ENCODE measurements around the gene RTP2.

The RTP2 gene

GRCh38 chr3:187669675-187670504 lies 32.5 kb downstream of the RTP2 start, which contains the start of gene SST:
SST (minus strand) TSS chr3:187670394; CDS start chr3:187670291, 103 bp downstream.
- no peak for DNase-seq (ENCODE audit: low read depth, low spot score)

DNA sequence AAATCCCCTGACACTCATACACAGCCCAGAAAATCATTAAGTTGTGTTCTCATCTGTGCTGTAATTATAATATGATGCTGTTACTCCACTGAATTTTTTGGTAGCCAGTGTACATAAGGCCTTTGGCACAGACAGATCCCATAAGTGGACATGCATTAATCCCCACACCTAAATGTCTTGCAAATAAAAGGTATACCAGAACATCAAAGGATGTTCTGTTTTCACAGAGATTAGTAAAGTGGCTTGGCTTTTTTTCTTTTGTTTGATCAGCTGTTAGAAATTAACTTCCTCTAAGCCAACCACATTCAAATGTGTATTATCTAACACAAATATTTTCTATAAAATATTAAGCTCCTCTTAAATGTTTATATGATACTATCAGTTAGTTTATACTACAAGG lies 34.8 kb downstream of the RTP2 start:
- DNase-seq (ENCODE audit: low read depth, low spot score), result no peak

DNA sequence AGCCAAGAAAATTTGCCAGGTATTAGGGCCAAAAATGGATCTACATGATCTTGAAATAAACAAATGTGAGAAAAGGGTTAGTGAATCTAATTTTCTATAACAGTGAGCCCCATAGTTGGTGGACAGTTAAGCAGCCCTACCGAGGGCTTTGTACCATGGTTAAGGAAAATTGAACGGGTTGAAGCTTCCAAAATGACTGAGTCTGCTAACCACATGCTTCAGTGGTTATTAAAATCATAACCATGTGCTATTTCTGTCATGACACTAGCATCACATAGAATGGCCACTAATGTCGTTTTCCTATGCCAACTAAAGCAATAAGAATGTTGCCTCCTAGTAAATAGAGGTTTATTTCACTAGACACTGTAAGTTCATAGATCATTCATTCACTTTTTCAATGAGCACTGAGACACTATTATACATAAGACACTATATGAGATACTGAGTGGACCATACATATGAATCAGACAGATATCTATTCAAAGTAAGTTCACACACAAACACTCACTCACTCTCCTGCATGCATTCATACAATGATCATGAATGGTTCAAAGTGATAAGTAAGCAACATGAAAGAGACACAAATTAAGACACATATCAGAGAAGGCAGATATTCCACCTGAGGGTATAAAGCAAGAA lies 36.5 kb downstream of the RTP2 start:
- no peak for DNase-seq (ENCODE audit: low read depth, low spot score)

GRCh38 chr3:187665010-187665409 lies 37.3 kb downstream of the RTP2 start:
- no peak for DNase-seq (ENCODE audit: low read depth, low spot score)

- no peak for DNase-seq (ENCODE audit: low read depth, low spot score)
Observed at GRCh38 chr3:187662848-187663409, 39.4 kb downstream of the RTP2 start.

DNA sequence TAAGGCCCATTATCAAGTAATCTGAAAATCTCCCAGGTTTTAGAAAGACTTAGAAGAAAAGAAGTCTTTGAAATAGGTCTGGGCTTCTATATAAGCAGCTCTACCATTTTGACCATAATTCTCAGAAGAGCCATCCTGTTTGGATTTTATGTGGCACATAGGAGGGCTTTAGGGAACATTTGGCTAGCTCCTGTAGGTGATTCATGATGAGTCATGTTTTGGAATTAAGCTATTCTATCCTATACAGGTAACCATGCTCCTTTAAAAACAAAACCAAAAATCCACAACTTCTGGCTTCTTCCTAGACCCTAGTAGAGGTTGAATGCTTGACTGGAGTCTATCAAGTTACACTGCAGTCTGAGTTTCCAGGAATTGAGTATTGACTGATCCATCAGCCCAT lies 41.1 kb downstream of the RTP2 start:
- DNase-seq (ENCODE audit: low read depth, low spot score), result no peak

DNA sequence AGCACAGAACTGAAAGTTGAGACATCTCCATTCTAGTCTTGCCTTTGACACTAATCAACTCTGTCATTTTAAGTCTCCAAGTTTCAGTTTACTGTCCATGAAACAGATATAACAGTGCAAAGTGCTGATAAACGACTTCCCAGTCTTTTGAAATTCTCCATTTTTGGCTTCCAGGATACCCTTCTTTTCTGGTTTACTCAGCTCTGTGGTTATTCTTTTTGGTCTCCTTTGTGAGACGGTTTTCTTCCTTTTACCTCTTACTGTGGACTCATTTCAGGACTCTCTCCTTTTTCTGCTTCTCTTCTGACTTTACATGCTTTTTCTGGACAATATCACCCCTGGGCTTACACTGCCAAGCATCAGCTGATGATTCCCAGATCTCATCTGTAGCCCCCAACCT lies 51.1 kb downstream of the RTP2 start:
- no peak for DNase-seq (ENCODE audit: low read depth, low spot score)

Data from smooth muscle cell of the brain vasculature (primary cell).